H1 (cell line): Measurements from ENCODE around the gene FANK1. TPM values are rescaled to one million over a fixed set of nuclear protein-coding genes. Genes with fewer than 3 reads are reported as not detected.
A peak's percentile ranks its signal among the peaks of the same experiment; 100 is the strongest.

Experiments
- CTCF ChIA-PET: fragments of 300-600 bp; sonication (Branson Sonifier 250); formaldehyde crosslinking; loops from one replicate; lab custom pipeline; 2021; ENCODE audit not compliant: partially characterized antibody; lab: Charles Lee
- POLR2A ChIA-PET: fragments of 300-600 bp; sonication (Branson Sonifier 250); formaldehyde crosslinking; loops from one replicate; lab custom pipeline; 2021; ENCODE audit warnings: inconsistent platforms; ENCODE audit not compliant: partially characterized antibody; lab: Charles Lee
- DNase-seq, 2 experiments: peaks; one replicate each; pipeline versions ENCODE4 v3.0.0 to v3.0.0-alpha.2; 2010 to 2022; ENCODE audit warnings: low spot score in 2 of 2, low read depth in 1 of 2, mixed read lengths in 1 of 2
- FAIRE-seq: peaks from 2 replicates; lab custom pipeline; 2011; peaks lifted over from hg19 to GRCh38; lab: Jason Lieb, UNC
- H2AFZ ChIP-seq: 2 replicates; pipeline ENCODE4 v1.8.1; 2012; ENCODE audit warnings: low read length, inconsistent platforms
- H2AK5ac ChIP-seq: 2 replicates; pipeline ENCODE4 v1.6.1; 2013; ENCODE audit warnings: low read depth, low read length
- H2BK120ac ChIP-seq: replicated peaks from 2 replicates; pipeline ENCODE3; 2013; ENCODE audit warnings: low read depth, low read length, inconsistent platforms
- H2BK12ac ChIP-seq: 2 replicates; pipeline ENCODE4 v1.6.1; 2013; ENCODE audit warnings: low read depth, low read length
- H2BK15ac ChIP-seq: 2 replicates; pipeline ENCODE4 v1.6.1; 2013; ENCODE audit warnings: low read length
- H2BK20ac ChIP-seq: 2 replicates; pipeline ENCODE4 v1.6.1; 2013; ENCODE audit warnings: low read length
- H2BK5ac ChIP-seq: 2 replicates; pipeline ENCODE4 v1.6.1; 2013; ENCODE audit warnings: low read depth, low read length
- H3K14ac ChIP-seq: 2 replicates; pipeline ENCODE4 v1.6.1; 2013; ENCODE audit warnings: inconsistent platforms; ENCODE audit not compliant: insufficient read length
- H3K18ac ChIP-seq: 2 replicates; pipeline ENCODE4 v1.6.1; 2013; ENCODE audit warnings: low read length; ENCODE audit errors: extremely low read depth
- H3K23ac ChIP-seq: 2 replicates; pipeline ENCODE4 v1.6.1; 2013; ENCODE audit warnings: inconsistent platforms; ENCODE audit not compliant: insufficient read length
- H3K23me2 ChIP-seq: 2 replicates; pipeline ENCODE4 v1.6.1; 2013; ENCODE audit warnings: low read depth, low read length
- H3K27ac ChIP-seq: 2 replicates; pipeline ENCODE4 v1.6.1; 2011; ENCODE audit warnings: low read depth, low read length, inconsistent platforms
- H3K27me3 ChIP-seq, 4 experiments: replicated peaks in 1 of 4; 1 replicate in 1 of 4; 2 replicates in 3 of 4; pipeline versions ENCODE4 v1.6.1 to v1.8.1; 2011 to 2013; ENCODE audit warnings: low read length in 3 of 4, mild to moderate bottlenecking in 3 of 4, inconsistent platforms in 2 of 4, mixed read lengths in 2 of 4, moderate library complexity in 1 of 4; ENCODE audit not compliant: control insufficient read depth in 3 of 4, insufficient read depth in 3 of 4; ENCODE audit errors: extremely low read depth in 1 of 4
- H3K36me3 ChIP-seq, 4 experiments: 2 replicates each; pipeline versions ENCODE4 v1.6.1 to v1.8.1; 2011 to 2013; ENCODE audit warnings: mild to moderate bottlenecking in 4 of 4, low read length in 3 of 4, moderate library complexity in 2 of 4, control low read depth in 1 of 4, inconsistent platforms in 1 of 4; ENCODE audit not compliant: insufficient read depth in 4 of 4, control insufficient read depth in 2 of 4
- H3K4ac ChIP-seq: replicated peaks from 2 replicates; pipeline ENCODE3; 2013; ENCODE audit warnings: low read length, low read depth, mixed read lengths, inconsistent platforms; ENCODE audit not compliant: insufficient read length
- H3K4me1 ChIP-seq, 4 experiments: replicated peaks in 1 of 4; 1 replicate in 1 of 4; 2 replicates in 3 of 4; pipeline versions ENCODE4 v1.6.1 to v1.8.1; 2011 to 2013; ENCODE audit warnings: low read length in 3 of 4, inconsistent platforms in 2 of 4, mixed read lengths in 1 of 4; ENCODE audit not compliant: insufficient read depth in 4 of 4, control insufficient read depth in 3 of 4
- H3K4me2 ChIP-seq, 2 experiments: 2 replicates each; pipeline versions ENCODE4 v1.6.1 to v1.8.1; 2011 to 2013; ENCODE audit warnings: low read depth in 2 of 2, low read length in 2 of 2, control low read depth in 1 of 2, inconsistent platforms in 1 of 2, mild to moderate bottlenecking in 1 of 2; ENCODE audit not compliant: insufficient read depth in 1 of 2
- H3K4me3 ChIP-seq, 4 experiments: fragments of 200-600, 300-600 bp in 1 of 4; sonication (generic), shearing (Covaris generic), sonication (Bioruptor Twin) in 1 of 4; 2 replicates each; pipeline versions ENCODE4 v1.5.1 to v1.8.1; 2011 to 2016; ENCODE audit warnings: low read length in 4 of 4, low read depth in 3 of 4, control low read depth in 2 of 4, inconsistent platforms in 2 of 4, mild to moderate bottlenecking in 2 of 4, mixed read lengths in 1 of 4, moderate library complexity in 1 of 4; ENCODE audit not compliant: insufficient read depth in 2 of 4; ENCODE audit errors: extremely low read depth in 1 of 4
- H3K56ac ChIP-seq: replicated peaks from 2 replicates; pipeline ENCODE3; 2013; ENCODE audit warnings: low read depth, mild to moderate bottlenecking, mixed read lengths, low read length, inconsistent platforms; ENCODE audit not compliant: insufficient read length
- H3K79me1 ChIP-seq: 2 replicates; pipeline ENCODE4 v1.6.1; 2013; ENCODE audit warnings: low read depth, low read length, control low read depth
- H3K79me2 ChIP-seq, 2 experiments: 2 replicates each; pipeline versions ENCODE4 v1.6.1 to v1.8.1; 2012 to 2013; ENCODE audit warnings: low read length in 2 of 2, mild to moderate bottlenecking in 2 of 2, inconsistent platforms in 1 of 2; ENCODE audit not compliant: insufficient read depth in 2 of 2, control insufficient read depth in 1 of 2
- H3K9ac ChIP-seq, 4 experiments: replicated peaks in 1 of 4; 1 replicate in 1 of 4; 2 replicates in 3 of 4; pipeline versions ENCODE4 v1.6.1 to v1.8.1; 2011 to 2013; ENCODE audit warnings: low read depth in 3 of 4, low read length in 3 of 4, control low read depth in 2 of 4, mild to moderate bottlenecking in 2 of 4, moderate library complexity in 2 of 4, inconsistent platforms in 1 of 4; ENCODE audit errors: extremely low read depth in 1 of 4
- H3K9me3 ChIP-seq, 2 experiments: 2 replicates each; pipeline versions ENCODE4 v1.6.1 to v1.8.1; 2012 to 2013; ENCODE audit warnings: mild to moderate bottlenecking in 2 of 2, moderate library complexity in 2 of 2, control low read depth in 1 of 2, inconsistent platforms in 1 of 2, low read depth in 1 of 2, low read length in 1 of 2, mixed read lengths in 1 of 2; ENCODE audit not compliant: insufficient read depth in 2 of 2
- H4K20me1 ChIP-seq, 2 experiments: replicated peaks in 1 of 2; 2 replicates each; pipeline versions ENCODE3 to v1.8.1; 2011 to 2013; ENCODE audit warnings: inconsistent platforms in 2 of 2, low read length in 2 of 2, mild to moderate bottlenecking in 1 of 2; ENCODE audit not compliant: insufficient read depth in 2 of 2, control insufficient read depth in 1 of 2
- H4K5ac ChIP-seq: 2 replicates; pipeline ENCODE4 v1.6.1; 2013; ENCODE audit warnings: low read length, low read depth, mixed read lengths, inconsistent platforms; ENCODE audit not compliant: insufficient read length
- H4K8ac ChIP-seq: 2 replicates; pipeline ENCODE4 v1.8.0; 2013; ENCODE audit warnings: mild to moderate bottlenecking, moderate library complexity, low read length, inconsistent platforms; ENCODE audit not compliant: insufficient read depth; ENCODE audit errors: extremely low read depth
- H4K91ac ChIP-seq: replicated peaks from 2 replicates; pipeline ENCODE3; 2013; ENCODE audit warnings: low read length, mixed read lengths, inconsistent platforms; ENCODE audit not compliant: insufficient read length
- ASH2L ChIP-seq: fragments of 200-600, 300-600 bp; sonication (generic); IDR thresholded peaks from one replicate; pipeline ENCODE4 v1.7.1; 2017; ENCODE audit warnings: low read length
- NANOG ChIP-seq: IDR thresholded peaks from 2 replicates; pipeline ENCODE4 v1.6.1; 2011; ENCODE audit warnings: low read length, low read depth, mild to moderate bottlenecking, inconsistent platforms; ENCODE audit not compliant: insufficient read depth, poor library complexity, severe bottlenecking
- RNF2 ChIP-seq: fragments of 200-900, 300-1000 bp; sonication (generic); IDR thresholded peaks from 2 replicates; pipeline ENCODE4 v1.7.1; 2016; ENCODE audit warnings: borderline replicate concordance, low read depth, mild to moderate bottlenecking, antibody characterized with exemption, low read length; ENCODE audit not compliant: poor library complexity, severe bottlenecking; ENCODE audit errors: missing control alignments
- WGBS, 2 experiments: shearing (Covaris generic) in 1 of 2; methylation state at CpG; one replicate each; pipeline versions ENCODE4 v1.1.6 to v1.1.7; 2013 to 2015; ENCODE audit warnings: low lambda C conversion rate in 2 of 2, mixed read lengths in 2 of 2, inconsistent platforms in 1 of 2, low coverage in 1 of 2, missing lambda C conversion rate in 1 of 2; ENCODE audit not compliant: insufficient replicate concordance in 2 of 2, insufficient coverage in 1 of 2, insufficient read length in 1 of 2; ENCODE audit errors: extremely low coverage in 1 of 2, missing lambda C conversion rate in 1 of 2; 5-methylcytosine and 5-hydroxymethylcytosine counted together
- polyA plus RNA-seq, 7 experiments: library from polyadenylated mRNA; depleted of rRNA in 3 of 7; stranded (reverse) in 5 of 7; unstranded in 2 of 7; fragments of >200 nt in 5 of 7; fragments of 200-250 nt in 2 of 7; gene quantifications; 1 replicate in 5 of 7; 2 replicates in 1 of 7; 4 replicates in 1 of 7; pipeline versions ENCODE4 v1.2.1 to v1.2.3, GENCODE V29; 2011 to 2013; ENCODE audit warnings: missing spikeins in 2 of 7, mixed read lengths in 2 of 7
- total RNA-seq: library from RNA; stranded (reverse); fragmentation: NEBNext Ultra II Directional; extraction: Animal tissue kit (Norgen Biotek cat#: 25700); gene quantifications from 2 replicates; pipeline ENCODE4 v1.2.1, GENCODE V29; 2021

The FANK1 gene
- total and polyA plus RNA-seq, 2 of the 8 experiments (the other 6 are each of a cell fraction or from before 2014, with no cell fraction given) = 1.2 TPM; not detected in 1

DNA sequence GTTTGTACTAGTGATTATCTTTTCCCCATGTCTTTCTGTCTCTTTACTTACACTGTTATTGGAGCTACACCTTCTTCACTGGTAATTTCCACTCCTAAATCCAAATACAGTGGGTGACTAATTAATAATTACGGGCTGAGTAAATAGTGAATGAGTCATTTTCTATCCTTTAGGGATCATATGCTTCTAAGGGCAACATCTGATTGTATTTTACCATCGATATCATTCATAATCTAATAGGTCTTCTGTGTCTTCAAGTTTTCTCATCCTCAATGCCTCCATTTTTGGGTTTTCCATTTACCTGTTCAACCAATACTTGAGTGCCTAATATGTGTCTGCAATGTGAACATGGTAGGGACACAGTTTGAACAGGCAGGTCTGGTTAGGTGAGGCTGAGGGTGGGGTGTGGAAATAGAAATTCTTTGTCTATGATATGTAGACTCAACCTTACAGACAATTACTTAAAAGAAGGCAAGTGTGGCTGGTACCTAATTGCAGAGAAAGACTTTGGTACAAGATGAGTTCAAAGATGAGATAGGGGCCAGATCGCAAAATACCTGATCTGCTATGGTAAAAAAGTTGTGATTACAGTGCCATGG lies 9.4 kb upstream of the FANK1 start:
- Histone ChIP-seq H3K23me2 (no peaks in the 10 kb centered on the region; the same call in 1 of the 2 replicates), H2AFZ (no peak overlapping the region), H2BK12ac (no peak overlapping the region), H3K27me3 (no peaks in the 10 kb centered on the region), H2BK5ac (no peak overlapping the region), H3K9me3 (0 out of 4 replicates have a peak, but pooled peaks cover 3 to 5% of the 10 kb centered on the region in 2 experiments), H3K14ac (no peak overlapping the region), H4K20me1 (no peaks in the 10 kb centered on the region), H2BK15ac (no peak overlapping the region), H2BK120ac (no peak overlapping the region), H3K36me3 (no peaks in the 10 kb centered on the region), H3K18ac (no peak overlapping the region), H3K23ac (no peak overlapping the region), H2BK20ac (no peak overlapping the region), H3K9ac (no peak overlapping the region), H3K79me1 (no peaks in the 10 kb centered on the region; the same call in none of the 2 replicates), H3K4me2 (no peak overlapping the region), H4K5ac (no peak overlapping the region), H3K4me1 (peaks cover 0 to 8% (median 0%) of the 10 kb centered on the region in 4 experiments; a peak in 1 of 7 replicates), H2AK5ac (no peak overlapping the region), H3K27ac (no peak overlapping the region), H4K8ac (no peak overlapping the region), H3K79me2 (no peaks in the 10 kb centered on the region), H3K56ac (no peak overlapping the region), H4K91ac (no peak overlapping the region), H3K4me3 (no peak overlapping the region), H3K4ac (no peak overlapping the region)
- ChIA-PET POLR2A (interaction anchor here (1.0 kb wide), 1 partner anchor 10 kb away, joined by 3 read pairs; no protein-coding TSS in a partner anchor), CTCF (interaction anchor here (0.9 kb wide), 1 partner anchor 10 kb away, joined by 3 read pairs; no protein-coding TSS in a partner anchor)
- TF ChIP-seq NANOG (no peak), RNF2 (no peak), ASH2L (no peak)
- no peak for DNase-seq
- peak; percentile 32 for FAIRE-seq
- 90% methylated on average over 3 of the region's 3 CpGs; no CpG with 5 or more reads in 1 of the 2 experiments for WGBS, 2 experiments
